GM19395 (cell line): ENCODE data around the gene CEP128.
A peak's percentile ranks its signal among the peaks of the same experiment; 100 is the strongest.

Experiments used
- ATAC-seq: cut with Tn5 transposase; IDR thresholded peaks from one replicate; pipeline ENCODE4 v1.9.1; 2021; ENCODE audit warnings: mild to moderate bottlenecking, moderate library complexity; ENCODE audit not compliant: unreplicated experiment

CEP128 gene

DNA sequence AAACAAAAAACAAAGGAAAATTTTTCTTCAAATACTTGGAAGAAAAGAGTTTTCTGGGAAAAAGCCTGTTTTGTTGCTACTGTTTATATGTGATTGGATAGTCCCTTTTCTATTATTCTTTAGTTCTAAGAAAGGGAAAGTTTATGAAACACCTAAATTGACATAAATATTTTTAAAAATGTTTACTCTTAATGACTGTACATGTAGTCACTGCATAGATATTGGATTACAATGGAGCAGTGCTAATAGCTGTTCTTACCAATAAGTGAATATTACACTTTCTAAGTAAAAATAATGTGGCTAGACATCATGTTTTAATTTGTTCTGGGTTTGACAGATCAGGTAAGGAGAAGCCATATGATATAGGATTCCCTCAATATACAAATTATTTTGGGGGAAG, 377.5 kb downstream of the CEP128 start:
- ATAC-seq = no peak

DNA sequence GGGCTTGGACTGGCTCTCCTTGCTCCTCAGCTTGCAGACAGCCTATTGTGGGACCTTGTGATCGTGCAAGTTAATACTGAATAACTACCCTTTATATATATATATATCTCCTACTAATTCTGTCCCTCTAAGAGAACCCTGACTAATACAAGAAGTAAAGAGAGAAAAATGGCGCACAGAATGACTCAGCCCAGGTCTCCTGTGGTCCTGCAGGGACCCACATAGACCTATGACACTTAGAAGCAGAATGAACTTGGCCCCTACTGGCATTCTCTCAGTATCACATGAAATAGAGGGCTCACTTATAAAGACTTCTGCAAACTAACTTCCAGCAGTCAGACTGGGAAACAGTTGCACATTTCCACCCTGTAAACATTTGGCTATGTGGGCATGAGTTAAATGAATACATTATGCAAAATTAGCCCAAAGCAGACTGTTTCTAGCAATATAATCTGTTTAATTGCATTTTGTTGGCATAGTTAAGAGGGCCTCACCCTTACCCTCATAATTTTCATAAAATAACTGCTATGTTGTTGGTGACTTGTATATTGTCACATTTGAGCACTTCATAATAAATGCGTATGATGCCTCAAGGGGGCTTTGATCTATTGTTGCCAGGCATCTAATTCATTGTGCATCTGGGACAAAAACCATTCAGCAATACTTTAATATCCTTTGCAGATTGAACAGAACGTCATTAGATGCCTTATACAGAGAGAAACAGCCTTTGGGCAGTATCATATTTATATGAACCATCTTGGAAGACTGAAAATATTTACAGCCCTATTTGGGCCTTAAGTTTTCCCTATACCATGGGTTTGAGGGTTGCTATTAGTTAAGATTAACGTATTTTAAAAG, 380.5 kb downstream of the CEP128 start:
- ATAC-seq = peak; percentile 95

DNA sequence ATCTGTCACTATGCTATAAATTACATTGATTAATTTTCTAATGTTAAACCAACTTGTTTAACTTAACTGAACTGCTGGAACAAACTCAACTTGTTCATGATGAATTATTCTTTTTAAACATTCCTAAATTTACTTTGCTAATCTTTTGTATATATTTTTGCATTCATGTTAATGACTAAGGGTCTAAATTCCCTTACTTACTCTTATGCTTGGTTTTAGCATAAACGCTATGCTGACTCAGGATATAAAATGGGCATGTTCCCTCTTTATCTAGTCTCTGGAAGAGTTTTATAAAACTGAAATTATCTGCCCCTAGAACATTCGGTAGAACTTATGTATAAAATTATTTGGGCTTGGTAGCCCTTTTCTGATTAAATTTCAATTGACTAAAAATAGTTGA, 387.4 kb downstream of the CEP128 start:
- no peak for ATAC-seq

- no peak for ATAC-seq
These were observed 392.4 kb downstream of the CEP128 start for GRCh38 chr14:80549141-80549540.

DNA sequence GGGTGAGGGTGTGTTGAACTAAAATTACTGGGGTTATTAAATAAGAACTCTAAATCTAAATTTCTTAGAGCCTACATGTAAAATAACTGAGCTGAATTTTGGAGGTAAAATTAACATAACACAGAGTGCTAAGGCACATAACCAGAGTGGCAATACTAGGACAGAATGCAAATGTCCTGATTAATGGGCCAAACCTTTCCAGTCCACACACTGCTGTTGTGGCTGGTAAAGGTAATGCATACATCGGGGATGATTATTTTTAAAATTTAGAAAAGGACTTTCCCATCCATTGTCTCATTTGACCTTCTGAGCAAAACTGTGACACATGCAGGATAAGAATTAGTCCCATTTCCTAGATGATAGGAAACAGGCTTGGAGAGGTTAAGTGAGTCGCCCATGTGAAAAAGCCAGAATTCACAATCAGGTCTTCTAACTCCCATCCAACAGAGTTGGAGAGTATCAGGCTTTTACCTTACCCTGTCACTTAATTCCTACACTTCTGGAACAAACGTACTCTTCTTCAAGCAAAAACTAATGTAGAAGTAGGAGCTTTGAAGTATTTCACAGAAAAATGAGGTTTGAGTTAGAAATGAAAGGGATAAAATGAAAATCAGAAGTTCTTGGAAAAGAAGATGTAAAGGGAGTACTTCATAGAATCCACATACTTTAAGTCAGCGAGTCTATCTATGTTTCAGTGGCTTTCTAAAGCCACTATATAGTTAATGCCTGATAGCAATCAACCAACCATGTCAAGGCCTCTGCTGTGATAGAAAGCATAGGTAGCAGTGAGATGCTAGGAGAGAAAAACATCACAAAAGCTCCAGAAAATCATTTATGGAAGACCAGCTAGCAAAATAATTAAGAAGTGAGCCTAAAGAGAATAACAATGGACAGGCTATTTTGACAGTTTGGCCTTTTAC, 395.3 kb downstream of the CEP128 start:
- ATAC-seq = no peak

DNA sequence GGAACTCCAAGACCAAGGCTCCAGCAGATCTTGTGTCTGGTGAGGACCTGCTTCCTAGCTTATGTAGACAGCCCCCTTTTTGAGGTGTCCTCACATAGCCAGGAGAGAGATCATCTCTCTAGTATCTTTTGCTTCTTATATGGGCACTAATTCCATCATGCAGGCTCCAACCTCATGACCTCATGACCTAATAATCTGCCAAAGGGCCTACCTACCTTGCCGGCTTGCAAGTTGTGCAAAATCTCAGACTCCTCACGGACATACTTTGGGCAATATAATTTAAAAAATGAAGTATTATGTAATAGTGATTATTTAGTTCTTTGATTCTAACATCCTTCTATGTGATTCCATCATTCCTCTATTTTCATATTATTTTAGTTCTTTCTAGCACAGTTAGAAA, 397.2 kb downstream of the CEP128 start:
- ATAC-seq = no peak

- no peak for ATAC-seq
These were observed 398.3 kb downstream of the CEP128 start for GRCh38 chr14:80543211-80543610.

DNA sequence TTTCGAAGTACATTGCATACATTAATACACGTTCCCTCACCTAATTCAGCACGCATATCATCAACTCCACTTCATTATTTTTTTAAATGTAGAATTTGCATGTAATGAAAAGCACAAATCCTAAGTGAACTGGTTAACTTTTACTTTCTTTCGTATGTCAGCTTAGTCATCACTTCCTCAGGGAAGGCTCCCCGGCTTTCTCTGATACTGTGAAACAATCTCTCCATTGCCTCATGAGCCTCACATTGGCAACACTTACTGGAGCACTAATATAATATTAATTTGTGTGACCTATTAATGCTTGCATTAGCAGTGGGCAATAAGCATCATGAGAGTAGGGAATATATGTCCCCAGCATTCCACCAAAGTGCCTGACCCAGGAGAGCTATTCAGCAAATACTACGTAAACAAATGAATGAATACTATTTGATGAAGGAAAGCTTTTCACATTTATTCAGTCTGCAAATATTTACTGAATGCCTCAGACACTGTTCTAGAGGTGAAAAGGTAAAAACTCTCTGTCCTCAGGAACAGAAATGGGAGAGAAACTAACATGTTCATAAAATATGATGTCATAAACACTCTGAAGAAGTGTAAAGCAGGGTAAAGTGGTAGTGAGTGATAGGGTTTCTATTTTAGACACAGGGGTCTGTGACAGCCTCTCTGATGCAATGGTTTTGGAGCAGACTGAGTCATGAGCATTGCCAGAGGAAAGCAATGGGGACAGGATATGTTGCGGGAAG, 402.7 kb downstream of the CEP128 start:
- no peak for ATAC-seq

DNA sequence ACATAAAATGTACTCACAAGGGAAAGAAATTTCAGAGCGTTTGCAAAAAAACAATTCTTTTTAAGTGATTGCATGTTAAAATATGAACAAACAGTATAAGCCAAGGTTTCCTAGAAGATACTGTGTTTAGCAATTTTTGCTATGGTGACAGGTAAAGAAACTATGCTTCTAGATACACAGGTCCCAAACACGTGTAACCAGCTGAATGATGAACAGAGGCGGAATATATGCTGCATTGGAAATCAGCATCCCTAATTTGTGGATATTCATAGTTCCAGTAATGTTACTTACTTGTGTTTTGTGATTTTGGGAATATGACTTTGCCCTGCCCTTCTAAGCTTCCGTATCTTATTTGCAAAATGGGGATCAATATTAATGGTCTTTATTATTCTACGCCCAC, 403.9 kb downstream of the CEP128 start:
- ATAC-seq = no peak

DNA sequence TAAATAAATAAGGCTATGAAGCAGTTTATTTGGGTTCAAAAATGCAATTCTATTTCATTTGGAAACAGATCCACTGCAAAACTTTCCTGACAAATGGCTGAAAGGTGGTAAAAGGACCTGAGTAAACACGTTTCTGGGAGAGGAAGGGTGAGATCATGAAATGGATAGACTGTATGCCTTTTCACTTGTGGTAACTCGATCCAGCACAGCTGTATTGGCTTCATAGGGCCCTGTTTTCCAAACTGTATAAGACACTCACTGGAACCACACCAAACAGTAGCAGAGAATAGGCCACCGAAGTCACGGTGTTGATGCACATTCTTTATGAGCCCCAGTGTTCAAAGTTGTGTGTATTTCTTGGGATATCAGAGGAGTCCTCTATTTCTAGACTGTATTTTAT, 405.1 kb downstream of the CEP128 start:
- no peak for ATAC-seq

DNA sequence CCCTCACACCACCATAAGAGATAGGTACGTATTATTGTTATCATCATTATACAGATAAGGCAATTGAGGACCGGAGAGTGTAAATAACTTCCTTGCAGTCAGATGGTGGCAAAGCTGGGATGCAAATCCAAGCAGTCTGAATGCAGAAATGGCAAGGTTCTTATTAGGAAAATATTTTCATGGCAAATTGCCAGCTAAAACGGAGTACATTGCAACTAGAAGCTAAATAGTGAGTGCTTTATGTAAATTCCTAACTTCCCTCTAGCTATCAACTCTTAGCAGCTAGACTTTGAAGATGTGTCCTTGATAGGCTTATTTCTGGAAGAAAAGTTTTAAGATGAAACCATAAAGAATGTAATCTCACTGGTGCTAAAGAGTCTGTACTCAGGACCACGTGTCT, 406.4 kb downstream of the CEP128 start:
- ATAC-seq = no peak

GRCh38 chr14:80523518-80524117, 417.9 kb downstream of the CEP128 start:
- no peak for ATAC-seq

- ATAC-seq = no peak
These were observed 418.6 kb downstream of the CEP128 start for GRCh38 chr14:80522936-80523335.

DNA sequence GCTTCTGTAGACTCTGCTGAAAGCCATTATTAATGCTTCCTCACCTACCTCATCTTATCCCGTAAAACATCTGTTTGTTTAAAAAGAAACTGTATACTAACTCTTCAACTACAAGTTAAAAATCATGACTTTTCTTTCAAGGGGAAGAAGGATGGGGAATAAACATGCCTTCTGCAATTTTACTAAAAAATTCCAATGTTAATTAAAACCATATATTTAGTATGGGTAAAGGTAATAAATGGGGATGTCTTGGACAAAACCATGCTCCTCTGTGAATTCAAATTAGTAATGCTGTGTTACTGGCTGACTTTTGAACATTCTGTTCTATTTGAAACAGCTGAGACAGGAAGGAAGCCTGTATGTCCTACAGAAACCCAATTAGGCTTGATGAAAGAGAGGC, 419.1 kb downstream of the CEP128 start:
- no peak for ATAC-seq

DNA sequence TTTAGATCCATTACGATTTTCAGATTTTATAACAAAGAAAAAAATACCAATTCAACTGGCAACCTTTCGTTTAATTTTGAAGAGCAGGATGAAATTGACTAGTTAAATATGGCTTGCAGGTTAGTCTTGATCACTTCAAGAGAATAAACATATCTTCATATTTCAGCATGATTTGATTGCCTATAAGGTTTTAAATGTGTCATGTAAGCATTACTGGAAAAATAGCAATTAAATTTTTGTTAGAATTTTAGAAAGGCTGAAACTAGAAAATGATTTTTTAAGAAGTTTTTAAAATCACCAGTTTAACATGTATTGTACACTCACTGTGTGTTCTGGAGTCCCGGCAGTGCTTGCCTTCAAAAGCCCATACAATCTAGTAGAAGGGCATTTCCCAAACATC, 420.1 kb downstream of the CEP128 start:
- ATAC-seq = no peak

DNA sequence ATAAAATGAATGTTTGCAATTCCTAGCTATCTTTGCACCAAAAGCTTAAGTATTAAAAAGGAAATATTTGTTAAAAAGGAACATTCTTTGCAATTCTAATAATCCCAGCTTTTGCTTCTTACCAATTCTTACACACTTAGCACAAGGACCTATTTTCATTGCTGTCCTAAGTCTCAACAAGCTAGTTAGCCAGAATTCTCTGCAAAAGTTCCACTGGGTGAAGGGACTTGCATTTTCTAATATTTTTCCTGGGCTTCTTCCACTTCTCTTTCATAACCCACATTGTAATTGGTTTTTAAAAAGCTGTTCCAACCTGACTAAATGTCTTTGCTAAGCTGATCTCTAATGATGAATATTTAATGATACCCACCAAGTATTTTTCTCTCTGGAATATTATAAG, 422.5 kb downstream of the CEP128 start:
- ATAC-seq = no peak

GRCh38 chr14:80518173-80518572, 423.4 kb downstream of the CEP128 start:
- ATAC-seq = no peak

DNA sequence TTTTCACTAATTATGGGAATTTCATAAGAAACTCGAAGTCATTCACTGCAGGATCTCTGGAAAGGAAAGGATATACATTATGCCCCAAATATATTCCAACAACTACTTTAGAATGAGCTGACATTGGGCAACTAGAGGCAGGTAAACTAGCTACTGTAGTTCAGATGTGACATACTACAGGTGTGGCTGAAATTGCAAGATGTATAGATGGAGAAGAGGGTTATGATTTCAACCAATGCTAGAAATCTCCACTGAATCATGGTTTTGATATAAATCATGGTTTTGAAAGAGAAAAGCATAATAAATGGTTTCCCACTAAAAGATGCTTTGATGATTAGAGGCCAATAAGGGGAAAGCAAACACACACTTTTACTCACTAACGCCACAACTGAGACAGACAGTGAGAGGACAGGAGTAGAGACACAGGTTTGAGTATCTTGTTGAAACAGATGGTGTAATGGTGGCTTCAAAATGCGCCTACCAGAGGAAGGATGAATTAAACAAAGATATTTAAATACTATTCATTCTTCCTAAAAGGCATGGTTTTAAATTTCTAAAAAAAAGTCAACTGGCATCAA, 434.2 kb downstream of the CEP128 start:
- no peak for ATAC-seq

GRCh38 chr14:80504781-80505180, 436.8 kb downstream of the CEP128 start:
- ATAC-seq = no peak

DNA sequence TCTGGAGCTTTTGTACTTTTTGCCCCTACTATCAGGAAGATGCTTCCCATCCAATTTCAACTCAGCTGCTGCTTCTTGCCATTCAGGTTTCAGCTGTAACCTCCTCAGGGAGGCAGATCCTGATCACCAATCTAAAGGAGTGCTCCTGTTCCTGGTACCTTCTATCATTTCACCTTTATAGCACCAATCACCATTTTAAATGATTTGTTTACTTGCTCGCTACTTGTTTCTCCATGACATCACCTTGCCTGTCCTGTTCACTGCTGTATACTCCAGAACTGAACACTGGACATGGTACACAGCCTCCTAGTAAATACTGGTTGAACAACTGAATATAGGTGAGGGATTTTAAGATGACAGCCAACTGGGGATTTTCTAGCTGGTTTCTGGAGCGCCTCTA, 443.0 kb downstream of the CEP128 start:
- no peak for ATAC-seq

GRCh38 chr14:80496090-80496489, 445.4 kb downstream of the CEP128 start:
- no peak for ATAC-seq
